ENCODE data around the gene FAM168A.

Gene FAM168A

GRCh38 chr11:73429121-73429750 lies 168.7 kb downstream of the FAM168A start:
- DNase-seq (ENCODE audit: low read depth in 4 of 4, low spot score in 1 of 4), result no peak

GRCh38 chr11:73428699-73429098 lies 169.2 kb downstream of the FAM168A start:
- no peak for DNase-seq (ENCODE audit: low read depth in 4 of 4, low spot score in 1 of 4)

- no peak for DNase-seq (ENCODE audit: low read depth in 4 of 4, low spot score in 1 of 4)
Observed at GRCh38 chr11:73428227-73428626, 169.7 kb downstream of the FAM168A start.

- no peak for DNase-seq (ENCODE audit: low read depth in 4 of 4, low spot score in 1 of 4)
Observed at GRCh38 chr11:73426219-73426850, 171.6 kb downstream of the FAM168A start.

DNA sequence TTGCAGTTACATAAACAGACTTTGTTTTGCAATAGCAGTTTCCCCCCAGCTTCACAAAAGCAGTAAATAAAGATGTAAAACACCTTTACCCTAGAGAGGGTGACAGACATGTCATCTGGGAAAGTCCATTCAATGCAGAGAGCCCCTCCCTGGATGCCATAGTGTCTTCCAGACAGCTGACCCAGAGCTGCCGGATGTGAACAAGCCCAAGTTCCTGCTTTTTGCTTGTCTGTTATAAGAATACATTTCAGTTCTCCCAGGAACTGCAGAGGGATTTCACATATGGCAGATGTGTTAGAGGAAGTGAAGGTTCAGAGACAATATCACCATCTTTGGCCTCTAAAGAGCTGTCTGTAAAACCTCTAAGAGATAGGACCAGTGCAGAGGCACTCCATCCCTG lies 172.8 kb downstream of the FAM168A start:
- no peak for DNase-seq (ENCODE audit: low read depth in 4 of 4, low spot score in 1 of 4)

GRCh38 chr11:73423506-73423905 lies 174.4 kb downstream of the FAM168A start:
- no peak for DNase-seq (ENCODE audit: low read depth in 4 of 4, low spot score in 1 of 4)

DNA sequence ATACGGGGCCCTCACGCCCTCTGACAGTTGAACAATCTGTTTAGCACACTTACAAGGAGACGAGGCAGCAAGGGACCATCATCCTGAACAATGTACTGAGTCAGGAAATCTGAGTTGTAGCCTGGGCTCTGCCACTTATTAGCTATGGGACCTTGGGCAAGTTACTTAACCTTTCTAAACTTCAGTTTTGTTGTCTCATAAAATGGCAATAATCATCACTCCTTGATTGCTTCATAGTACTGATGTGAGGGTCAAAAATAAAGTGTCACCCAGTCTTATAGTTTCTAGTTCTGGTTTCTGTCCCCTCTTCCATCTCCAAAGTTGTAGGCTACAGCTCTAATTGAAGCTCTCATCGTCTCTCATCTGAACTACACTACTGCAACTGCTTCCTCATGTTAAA lies 175.0 kb downstream of the FAM168A start:
- no peak for DNase-seq (ENCODE audit: low read depth in 4 of 4, low spot score in 1 of 4)

DNA sequence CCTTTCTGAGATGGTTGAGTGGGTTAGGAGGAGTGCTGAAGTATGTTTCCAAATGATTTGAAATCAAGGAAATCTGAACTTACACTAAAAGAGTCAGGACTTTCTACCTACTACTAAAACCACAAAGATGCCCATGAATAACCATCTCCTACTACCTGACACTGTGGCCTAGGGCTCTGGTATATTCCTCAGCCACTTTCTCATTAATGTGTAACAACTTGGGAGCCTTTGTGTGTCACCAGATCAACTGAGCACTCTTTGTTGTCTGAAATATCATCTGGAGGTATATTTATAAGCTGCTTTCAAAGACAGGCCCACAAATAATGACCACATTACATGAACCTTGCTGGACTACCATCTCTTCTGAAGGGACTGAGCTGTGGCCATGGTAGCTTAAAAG lies 177.8 kb downstream of the FAM168A start:
- no peak for DNase-seq (ENCODE audit: low read depth in 4 of 4, low spot score in 1 of 4)

DNA sequence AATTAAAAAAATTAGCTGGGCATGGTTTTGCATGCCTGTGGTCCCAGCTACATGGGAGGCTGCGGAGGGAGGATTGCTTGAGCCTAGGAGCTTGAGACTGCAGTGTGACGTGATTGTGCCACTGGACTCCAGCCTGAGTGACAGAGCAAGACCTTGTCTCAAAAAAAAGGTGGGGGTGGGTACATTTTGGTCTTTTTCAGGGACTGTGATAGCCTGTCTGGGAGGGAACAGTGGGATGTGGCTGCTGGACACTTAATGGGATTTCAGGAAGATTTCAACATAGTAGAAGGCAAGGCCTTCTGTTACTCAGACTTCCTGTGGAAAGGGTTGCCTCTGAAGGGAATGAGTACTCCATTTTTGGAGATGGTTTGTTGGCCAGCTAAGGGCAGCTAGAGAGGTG lies 181.1 kb downstream of the FAM168A start:
- no peak for DNase-seq (ENCODE audit: low read depth in 4 of 4, low spot score in 1 of 4)

DNA sequence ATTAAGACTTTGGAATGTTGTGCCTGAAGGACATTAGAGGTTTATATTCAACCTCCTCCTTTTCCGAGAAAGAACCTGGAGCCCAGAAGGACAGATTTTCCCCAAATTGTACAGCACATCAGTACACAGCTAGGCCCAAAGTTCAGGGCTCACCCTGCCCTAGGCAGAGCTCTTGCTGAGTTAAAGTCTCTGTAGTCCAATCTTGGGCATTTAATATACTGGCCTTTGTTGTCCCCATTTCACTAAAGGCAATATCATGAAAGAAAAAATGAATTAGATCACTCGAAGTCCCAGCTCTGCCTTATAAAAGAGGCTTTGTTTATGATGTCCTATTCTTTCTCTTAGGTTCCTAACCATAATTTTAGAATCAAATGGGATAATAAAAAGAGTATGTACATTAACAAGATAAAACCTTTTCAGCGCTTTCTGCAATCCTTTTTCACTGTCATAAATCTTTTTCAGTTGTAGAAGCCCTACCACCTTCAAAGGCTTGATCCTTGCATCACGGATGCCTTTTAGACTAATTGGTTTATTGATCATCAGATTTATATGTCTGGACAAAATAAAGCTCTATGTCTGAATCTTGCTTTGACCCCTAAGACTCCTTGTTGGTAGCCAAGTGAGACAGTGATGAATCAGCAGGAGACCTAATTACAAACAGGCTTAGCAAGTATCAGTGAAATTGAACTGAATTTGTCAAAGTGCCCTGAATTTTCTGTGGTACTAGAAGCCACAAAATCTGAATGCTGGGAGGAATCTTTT lies 181.9 kb downstream of the FAM168A start:
- DNase-seq (ENCODE audit: low read depth in 4 of 4, low spot score in 1 of 4), result no peak

DNA sequence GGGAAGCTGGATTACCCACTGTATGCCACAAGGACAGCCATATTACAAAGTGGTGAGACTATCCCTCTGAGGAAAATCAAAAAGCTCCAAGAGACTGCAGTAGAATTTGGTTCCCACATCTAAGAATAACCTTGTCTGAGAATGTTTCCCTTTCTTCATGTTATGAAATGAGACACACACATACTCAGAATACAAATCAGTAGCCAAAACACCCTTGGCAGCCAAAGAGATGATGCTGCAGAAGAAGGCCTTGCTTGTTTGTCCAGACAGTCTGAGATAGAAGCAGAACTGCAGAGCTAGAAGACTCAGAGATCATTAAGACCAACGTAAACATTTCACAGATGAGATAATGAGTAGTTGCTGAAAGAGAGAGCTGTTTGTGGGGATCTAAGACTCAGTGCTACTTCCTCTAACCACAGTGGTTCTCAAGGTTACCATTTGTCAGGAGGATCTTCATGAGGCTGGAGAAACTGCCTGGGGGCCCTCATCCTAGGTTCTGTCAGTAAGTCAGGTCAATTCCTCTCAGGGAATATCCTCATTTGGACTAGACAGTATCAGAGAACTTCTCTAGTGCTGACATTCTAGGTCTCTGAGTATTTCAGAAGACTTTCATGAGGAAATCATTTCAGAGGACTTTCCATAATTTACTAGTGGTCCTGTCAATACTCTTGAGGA lies 182.8 kb downstream of the FAM168A start:
- DNase-seq (ENCODE audit: low read depth in 4 of 4, low spot score in 1 of 4), result no peak

GRCh38 chr11:73413256-73413655 lies 184.7 kb downstream of the FAM168A start:
- no peak for DNase-seq (ENCODE audit: low read depth in 4 of 4, low spot score in 1 of 4)

- DNase-seq (ENCODE audit: low read depth in 4 of 4, low spot score in 1 of 4), result no peak
Observed at GRCh38 chr11:73412308-73412707, 185.6 kb downstream of the FAM168A start.

DNA sequence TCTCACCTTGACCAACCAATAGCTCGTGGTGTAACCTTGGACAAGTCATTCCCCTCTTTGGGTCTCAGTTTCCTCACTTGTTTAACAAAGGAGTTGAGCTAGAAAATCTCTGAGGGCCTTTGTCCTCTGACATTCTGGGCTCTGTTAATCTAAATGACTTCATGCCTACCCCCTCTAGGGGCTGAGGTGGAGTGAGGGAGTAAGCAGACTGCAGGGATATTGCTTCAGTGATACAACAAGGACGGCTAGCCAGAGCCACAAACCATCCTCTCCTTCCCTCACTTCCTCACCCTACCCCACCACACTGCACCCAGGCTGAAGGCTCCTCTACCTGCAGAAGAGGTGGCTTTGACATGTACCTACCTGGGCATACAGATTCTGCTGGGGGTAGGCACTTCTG lies 186.9 kb downstream of the FAM168A start:
- no peak for DNase-seq (ENCODE audit: low read depth in 4 of 4, low spot score in 1 of 4)

- no peak for DNase-seq (ENCODE audit: low read depth in 4 of 4, low spot score in 1 of 4)
Observed at GRCh38 chr11:73410627-73411026, 187.3 kb downstream of the FAM168A start.

DNA sequence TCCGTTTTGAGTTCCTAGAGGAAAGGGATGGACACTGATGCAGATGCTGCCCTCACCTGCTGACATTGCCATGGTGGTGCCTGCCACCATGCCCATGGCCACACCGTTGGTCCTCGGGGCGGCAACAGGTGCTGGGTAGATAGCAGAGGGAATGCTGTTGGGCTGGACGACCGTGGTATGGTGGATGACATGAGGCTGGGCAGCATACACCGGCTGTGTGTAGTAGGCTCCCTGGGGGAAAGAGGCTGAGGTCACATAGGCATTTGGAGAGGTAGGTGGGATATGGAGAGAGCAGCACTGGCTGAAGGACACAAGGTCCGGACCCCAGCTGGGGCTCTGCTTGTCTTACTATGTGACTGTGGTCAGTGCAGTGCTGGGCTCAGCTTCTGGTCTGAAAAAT lies 188.5 kb downstream of the FAM168A start:
- DNase-seq (ENCODE audit: low read depth in 4 of 4, low spot score in 1 of 4), result no peak

GRCh38 chr11:73406619-73407018 lies 191.3 kb downstream of the FAM168A start:
- no peak for DNase-seq (ENCODE audit: low read depth in 4 of 4, low spot score in 1 of 4)

- no peak for DNase-seq (ENCODE audit: low read depth in 4 of 4, low spot score in 1 of 4)
Observed at GRCh38 chr11:73406131-73406530, 191.8 kb downstream of the FAM168A start.

DNA sequence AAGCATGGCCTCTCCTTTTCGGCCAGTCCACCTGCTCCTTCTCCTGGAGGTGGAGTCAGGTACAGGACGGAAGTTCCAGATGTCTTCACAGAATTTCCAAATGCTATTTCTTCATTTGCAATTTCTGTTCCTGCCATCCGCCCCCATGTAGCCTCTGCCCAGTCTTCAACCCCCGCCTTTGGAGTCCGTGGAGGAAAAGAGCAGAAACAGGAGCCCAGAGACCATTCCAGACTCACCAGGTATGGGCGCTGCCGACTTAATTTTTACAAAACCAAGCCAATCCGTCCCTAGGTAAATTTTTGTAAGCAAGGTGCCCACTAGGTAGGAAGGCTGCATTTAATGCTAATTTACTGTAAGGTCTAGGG lies 192.8 kb downstream of the FAM168A start:
- DNase-seq (ENCODE audit: low read depth in 4 of 4, low spot score in 1 of 4), result no peak

DNA sequence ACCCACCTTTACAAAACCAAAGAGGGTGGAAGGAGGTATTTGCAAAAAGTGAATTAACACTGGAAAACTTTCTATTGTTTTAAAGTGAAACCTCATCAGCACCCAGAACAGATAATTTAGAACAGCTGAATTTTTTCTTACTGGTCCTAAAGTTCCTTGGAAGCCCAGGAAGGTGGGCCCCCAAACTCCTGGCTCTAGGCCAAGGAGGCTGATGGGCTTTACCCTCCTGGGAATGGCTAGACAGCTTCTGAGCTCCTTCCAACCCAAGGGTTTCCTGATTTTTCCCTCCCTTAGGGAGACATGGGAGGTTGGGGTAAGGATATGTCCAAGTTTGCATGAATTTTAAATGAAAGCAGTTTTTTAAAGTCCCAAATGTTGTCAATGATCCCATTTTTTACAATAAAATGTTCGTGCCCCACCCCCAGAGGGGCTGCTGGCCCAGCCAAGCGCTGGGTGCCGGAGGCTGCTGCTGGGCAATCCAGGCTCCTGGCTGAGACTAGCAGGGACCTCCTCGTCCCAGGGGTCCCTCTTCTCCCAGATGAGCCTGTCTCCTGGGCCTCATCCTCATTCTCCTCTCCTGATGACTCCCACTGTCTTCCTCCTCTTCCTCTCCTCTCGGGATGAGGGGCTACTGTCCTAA lies 193.3 kb downstream of the FAM168A start:
- DNase-seq (ENCODE audit: low read depth in 4 of 4, low spot score in 1 of 4), result no peak

- DNase-seq (ENCODE audit: low read depth in 4 of 4, low spot score in 1 of 4), result no peak
Observed at GRCh38 chr11:73404048-73404447, 193.9 kb downstream of the FAM168A start.

Data from stimulated activated CD4-positive, alpha-beta T cell treated with anti-CD3 and anti-CD28 coated beads, Interleukin-1b, Interleukin-23, amount 100 ng/mL, for 24 hours (primary cell).